SU-DHL-6 (cell line): Measurements from ENCODE around the gene NBEAL1.
"Not testable (repeated sequence)": the region's sequence is repeated elsewhere in the genome, so short reads cannot be mapped to it uniquely, and the experiment has no call there.

ENCODE experiments used
- H2AFZ ChIP-seq: fragments of 200-600 bp; sonication (generic); 2 replicates; pipeline ENCODE4 v1.6.1; 2014; ENCODE audit warnings: low read depth, mild to moderate bottlenecking, moderate library complexity, mixed read lengths, antibody characterized with exemption, low read length; ENCODE audit not compliant: severe bottlenecking
- H3F3A ChIP-seq: fragments of 200-600 bp; shearing (Covaris generic); 2 replicates; pipeline ENCODE4 v1.6.0; 2016; ENCODE audit warnings: antibody characterized with exemption, mild to moderate bottlenecking; ENCODE audit not compliant: insufficient read depth
- H3K27ac ChIP-seq: fragments of 200-600 bp; sonication (generic); 2 replicates; pipeline ENCODE4 v1.5.1; 2016; ENCODE audit warnings: low read depth, mild to moderate bottlenecking, low read length, moderate library complexity, mixed read lengths
- H3K27me3 ChIP-seq: fragments of 200-600 bp; sonication (generic), shearing (Covaris generic); 2 replicates; pipeline ENCODE4 v1.6.0; 2014; ENCODE audit warnings: mild to moderate bottlenecking, low read length
- H3K36me3 ChIP-seq: fragments of 200-600 bp; sonication (generic); 2 replicates; pipeline ENCODE4 v1.6.1; 2014; ENCODE audit warnings: mild to moderate bottlenecking, low read length, mixed read lengths
- H3K4me2 ChIP-seq: fragments of 300-600, 200-600 bp; shearing (Covaris generic), sonication (generic); 2 replicates; pipeline ENCODE4 v1.6.0; 2014; ENCODE audit warnings: low read length, low read depth, mild to moderate bottlenecking; ENCODE audit not compliant: poor library complexity, severe bottlenecking
- H3K4me3 ChIP-seq: fragments of 200-600 bp; sonication (generic); 2 replicates; pipeline ENCODE4 v1.5.1; 2014; ENCODE audit warnings: antibody characterized with exemption, low read length, mild to moderate bottlenecking, mixed read lengths; ENCODE audit not compliant: insufficient read depth, poor library complexity, severe bottlenecking
- H3K79me2 ChIP-seq: fragments of 200-600 bp; sonication (generic); 2 replicates; pipeline ENCODE4 v1.6.1; 2014; ENCODE audit warnings: mild to moderate bottlenecking, low read length, moderate library complexity; ENCODE audit not compliant: insufficient read depth
- H3K9ac ChIP-seq: fragments of 200-600 bp; sonication (generic); 2 replicates; pipeline ENCODE4 v1.7.0; 2014; ENCODE audit warnings: mild to moderate bottlenecking, low read length
- H3K9me2 ChIP-seq: fragments of 200-600 bp; sonication (generic); replicated peaks from 2 replicates; pipeline ENCODE4 v1.6.1; 2014; ENCODE audit warnings: low read length; ENCODE audit not compliant: insufficient read depth
- H3K9me3 ChIP-seq: fragments of 200-600 bp; sonication (generic); 2 replicates; pipeline ENCODE4 v1.6.1; 2014; ENCODE audit warnings: low read length, mixed read lengths; ENCODE audit not compliant: insufficient read depth
- H4K20me1 ChIP-seq: fragments of 200-600 bp; sonication (generic); 2 replicates; pipeline ENCODE4 v1.6.1; 2014; ENCODE audit warnings: low read depth, mild to moderate bottlenecking, antibody characterized with exemption, low read length, moderate library complexity, mixed read lengths
- EZH2phosphoT487 ChIP-seq: fragments of 200-600 bp; sonication (generic), shearing (Covaris generic); conservative IDR thresholded peaks from 2 replicates; pipeline ENCODE4 v1.6.1; 2018; ENCODE audit warnings: mild to moderate bottlenecking, antibody characterized with exemption, low read length, moderate library complexity, mixed read lengths
- TF ChIP-seq, protein P1 (sequence below): fragments of 200-600 bp; sonication (generic); IDR thresholded peaks from one replicate; pipeline ENCODE4 v1.5.1; 2017; ENCODE audit warnings: antibody characterized with exemption, mild to moderate bottlenecking, low read length, moderate library complexity; ENCODE audit not compliant: insufficient read depth, poor library complexity, severe bottlenecking

NBEAL1 gene

DNA sequence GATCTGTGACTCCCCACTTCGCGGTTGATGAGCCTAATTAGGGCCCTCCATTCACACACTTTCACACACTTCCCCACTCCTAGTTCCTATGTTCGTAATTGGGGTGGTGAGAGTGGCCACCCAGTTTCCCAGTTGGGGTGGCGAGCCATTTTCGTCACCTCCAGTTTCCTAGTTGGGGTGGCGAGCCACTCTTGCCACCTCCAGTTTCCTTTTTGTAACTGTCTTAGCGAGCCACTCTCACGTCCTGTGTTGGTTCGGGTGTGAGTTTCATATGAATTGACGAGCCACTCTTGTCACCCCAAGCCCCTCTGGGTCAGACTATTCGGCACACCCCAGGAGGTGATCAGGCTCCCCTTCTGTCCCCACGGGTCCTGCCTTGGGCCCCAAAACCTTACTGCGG is 238.1 kb downstream of the NBEAL1 start:
- no peak overlapping the region for H2AFZ ChIP-seq
- no peaks in the 10 kb centered on the region for H4K20me1 ChIP-seq
- H3K4me3 ChIP-seq = no peak overlapping the region
- H3K9me3 ChIP-seq = no peaks in the 10 kb centered on the region
- no peaks in the 10 kb centered on the region for H3K9me2 ChIP-seq
- H3F3A ChIP-seq = peaks cover 3% of the 10 kb centered on the region; the same call in 1 of the 2 replicates
- no peaks in the 10 kb centered on the region for H3K27me3 ChIP-seq
- H3K4me2 ChIP-seq = no peak overlapping the region
- no peaks in the 10 kb centered on the region for H3K79me2 ChIP-seq
- no peak overlapping the region for H3K9ac ChIP-seq
- no peak overlapping the region for H3K27ac ChIP-seq
- 0 out of 2 replicates have a peak, but pooled peaks cover 4% of the 10 kb centered on the region for H3K36me3 ChIP-seq
- TF ChIP-seq EZH2phosphoT487 = no peak
- TF ChIP-seq, protein P1, sequence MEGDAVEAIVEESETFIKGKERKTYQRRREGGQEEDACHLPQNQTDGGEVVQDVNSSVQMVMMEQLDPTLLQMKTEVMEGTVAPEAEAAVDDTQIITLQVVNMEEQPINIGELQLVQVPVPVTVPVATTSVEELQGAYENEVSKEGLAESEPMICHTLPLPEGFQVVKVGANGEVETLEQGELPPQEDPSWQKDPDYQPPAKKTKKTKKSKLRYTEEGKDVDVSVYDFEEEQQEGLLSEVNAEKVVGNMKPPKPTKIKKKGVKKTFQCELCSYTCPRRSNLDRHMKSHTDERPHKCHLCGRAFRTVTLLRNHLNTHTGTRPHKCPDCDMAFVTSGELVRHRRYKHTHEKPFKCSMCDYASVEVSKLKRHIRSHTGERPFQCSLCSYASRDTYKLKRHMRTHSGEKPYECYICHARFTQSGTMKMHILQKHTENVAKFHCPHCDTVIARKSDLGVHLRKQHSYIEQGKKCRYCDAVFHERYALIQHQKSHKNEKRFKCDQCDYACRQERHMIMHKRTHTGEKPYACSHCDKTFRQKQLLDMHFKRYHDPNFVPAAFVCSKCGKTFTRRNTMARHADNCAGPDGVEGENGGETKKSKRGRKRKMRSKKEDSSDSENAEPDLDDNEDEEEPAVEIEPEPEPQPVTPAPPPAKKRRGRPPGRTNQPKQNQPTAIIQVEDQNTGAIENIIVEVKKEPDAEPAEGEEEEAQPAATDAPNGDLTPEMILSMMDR = no peak

DNA sequence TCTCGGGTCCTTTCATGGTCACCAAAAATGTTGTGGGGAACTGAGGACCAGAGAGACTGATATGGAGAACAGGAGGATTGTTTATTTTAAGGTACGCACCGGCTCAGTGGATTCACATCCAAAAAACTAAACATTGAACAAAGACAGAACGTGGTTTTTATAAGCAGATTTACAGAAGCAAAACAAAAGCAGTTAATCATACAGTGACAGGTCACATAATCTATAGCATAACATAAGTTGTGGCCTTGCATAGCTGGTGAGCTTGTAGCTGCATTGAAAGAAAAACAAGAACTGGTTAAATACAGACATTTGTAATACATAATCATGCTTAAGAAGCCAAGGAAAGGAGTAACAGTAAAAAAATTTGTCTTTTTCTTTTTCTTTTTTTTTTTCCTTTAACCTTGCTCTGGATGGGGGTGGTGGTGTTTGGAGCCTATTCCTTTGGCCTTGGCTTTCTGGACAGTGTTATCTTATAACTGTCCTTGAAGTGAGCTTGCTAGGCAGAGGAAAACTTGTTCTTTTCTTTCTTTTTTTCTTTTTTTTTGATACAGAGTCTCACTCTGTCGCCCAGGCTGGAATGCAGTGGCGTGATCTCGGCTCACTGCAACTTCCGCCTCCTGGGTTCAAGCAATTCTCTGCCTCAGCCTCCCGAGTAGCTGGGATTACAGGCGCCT is 238.9 kb downstream of the NBEAL1 start:
- not testable (repeated sequence) for H3K27me3 ChIP-seq, H3K36me3 ChIP-seq, H3K9me3 ChIP-seq, H3K4me2 ChIP-seq, H3K4me3 ChIP-seq, H3K9ac ChIP-seq, H3K27ac ChIP-seq, H2AFZ ChIP-seq, H4K20me1 ChIP-seq, H3F3A ChIP-seq, H3K9me2 ChIP-seq, H3K79me2 ChIP-seq

DNA sequence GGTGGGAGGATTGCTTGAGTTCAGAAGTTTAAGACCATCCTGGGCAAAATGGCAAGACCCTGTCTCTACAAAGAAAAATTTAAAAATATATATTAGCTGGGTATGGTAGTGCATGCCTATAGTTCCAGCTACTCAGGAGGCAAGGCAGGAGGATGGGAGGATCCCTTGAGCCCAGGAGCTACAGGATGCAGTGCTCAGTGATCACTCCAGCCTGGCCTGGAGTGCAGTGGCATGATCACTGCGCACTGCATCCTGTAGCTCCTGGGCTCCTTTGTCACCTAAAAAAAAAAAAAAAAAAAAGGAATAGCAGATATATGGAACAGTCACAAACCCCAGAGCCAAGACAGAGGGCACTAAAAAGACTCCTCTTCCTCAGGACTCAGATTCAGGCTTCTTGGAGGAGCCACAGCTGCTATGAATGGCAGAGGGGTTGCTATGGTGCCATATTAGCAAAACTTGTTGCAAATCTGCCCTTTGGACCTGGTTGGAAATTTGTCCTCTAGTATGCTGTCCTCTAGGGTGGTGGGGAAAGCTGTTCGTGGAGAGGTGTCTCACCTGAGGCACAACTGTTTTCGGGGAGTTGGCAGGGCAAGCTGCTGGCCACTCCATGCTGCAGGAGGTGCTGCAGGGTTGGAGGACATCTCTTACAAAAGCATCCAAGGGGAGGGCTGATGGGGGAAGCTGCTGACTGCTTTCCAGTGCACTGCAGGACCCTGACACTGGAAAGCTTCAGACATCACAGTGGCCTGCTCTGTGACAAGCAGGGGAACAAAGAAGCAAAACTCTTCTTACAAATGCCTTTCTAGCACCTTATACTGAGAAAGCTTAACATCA is 246.9 kb downstream of the NBEAL1 start:
- Histone ChIP-seq H3K9me2 (no peaks in the 10 kb centered on the region), H3K36me3 (peaks cover 6% of the 10 kb centered on the region; the same call in 1 of the 2 replicates), H3K9ac (no peak overlapping the region), H3K9me3 (no peaks in the 10 kb centered on the region), H3K4me3 (no peak overlapping the region), H3K27me3 (no peaks in the 10 kb centered on the region), H3F3A (no peaks in the 10 kb centered on the region), H3K27ac (no peak overlapping the region), H2AFZ (no peak overlapping the region), H4K20me1 (no peaks in the 10 kb centered on the region), H3K79me2 (no peaks in the 10 kb centered on the region), H3K4me2 (no peak overlapping the region)
- no peak for TF ChIP-seq EZH2phosphoT487
- TF ChIP-seq, protein P1 = no peak
